Measurements from ENCODE around the gene THSD7B. TPM values are rescaled to one million over a fixed set of nuclear protein-coding genes. Genes with fewer than 3 reads are reported as not detected.

The THSD7B gene
- total RNA-seq, 1 donor from 2014 or later = 9.8 TPM

GRCh38 chr2:137369106-137369505, 603.8 kb downstream of the THSD7B start:
- TF ChIP-seq CTCF (conservative IDR thresholded peaks at IDR 0.05) = no peak
- Mint-ChIP-seq H3K27me3 (no peaks in the 10 kb centered on the region), H3K36me3 (no peaks in the 10 kb centered on the region), H3K27ac (no peak overlapping the region), H3K4me3 (no peak overlapping the region), H3K4me1 (ENCODE audit: unreplicated experiment) (no peaks in the 10 kb centered on the region), H3K9me3 (no peaks in the 10 kb centered on the region)
- no peak for DNase-seq (ENCODE audit: extremely low spot score, unreplicated experiment)

GRCh38 chr2:137379186-137379585, 613.8 kb downstream of the THSD7B start:
- H3K27me3 Mint-ChIP-seq = peaks cover 7% of the 10 kb centered on the region
- no peak for DNase-seq (ENCODE audit: extremely low spot score, unreplicated experiment)
- no peak overlapping the region for H3K27ac Mint-ChIP-seq
- no peaks in the 10 kb centered on the region for H3K4me1 Mint-ChIP-seq (ENCODE audit: unreplicated experiment)
- no peak for TF ChIP-seq CTCF (conservative IDR thresholded peaks at IDR 0.05)
- H3K4me3 Mint-ChIP-seq = no peak overlapping the region
- peaks cover 6% of the 10 kb centered on the region for H3K9me3 Mint-ChIP-seq
- no peaks in the 10 kb centered on the region for H3K36me3 Mint-ChIP-seq

GRCh38 chr2:137380610-137381009, 615.3 kb downstream of the THSD7B start:
- Mint-ChIP-seq H3K27me3 (peaks cover 7% of the 10 kb centered on the region), H3K4me3 (no peak overlapping the region), H3K27ac (no peak overlapping the region), H3K4me1 (ENCODE audit: unreplicated experiment) (no peaks in the 10 kb centered on the region), H3K36me3 (no peaks in the 10 kb centered on the region), H3K9me3 (peaks cover 6% of the 10 kb centered on the region)
- DNase-seq (ENCODE audit: extremely low spot score, unreplicated experiment) = no peak
- TF ChIP-seq CTCF (conservative IDR thresholded peaks at IDR 0.05) = no peak

- H3K27ac Mint-ChIP-seq = no peak overlapping the region
- no peak for TF ChIP-seq CTCF (conservative IDR thresholded peaks at IDR 0.05)
- peaks cover 5% of the 10 kb centered on the region for H3K4me1 Mint-ChIP-seq (ENCODE audit: unreplicated experiment)
- H3K36me3 Mint-ChIP-seq = no peaks in the 10 kb centered on the region
- H3K9me3 Mint-ChIP-seq = peaks cover 6% of the 10 kb centered on the region
- no peak for DNase-seq (ENCODE audit: extremely low spot score, unreplicated experiment)
- no peak overlapping the region for H3K4me3 Mint-ChIP-seq
- peaks cover 7% of the 10 kb centered on the region for H3K27me3 Mint-ChIP-seq
Observed at GRCh38 chr2:137381731-137382130, 616.4 kb downstream of the THSD7B start.

GRCh38 chr2:137383391-137383790, 618.0 kb downstream of the THSD7B start:
- Mint-ChIP-seq H3K4me3 (no peak overlapping the region), H3K4me1 (ENCODE audit: unreplicated experiment) (peaks cover 9% of the 10 kb centered on the region), H3K27me3 (peaks cover 7% of the 10 kb centered on the region), H3K36me3 (no peaks in the 10 kb centered on the region), H3K27ac (no peak overlapping the region), H3K9me3 (peaks cover 6% of the 10 kb centered on the region)
- no peak for TF ChIP-seq CTCF (conservative IDR thresholded peaks at IDR 0.05)
- no peak for DNase-seq (ENCODE audit: extremely low spot score, unreplicated experiment)

GRCh38 chr2:137387044-137387443, 621.7 kb downstream of the THSD7B start:
- H3K9me3 Mint-ChIP-seq = peaks cover 6% of the 10 kb centered on the region
- H3K4me1 Mint-ChIP-seq (ENCODE audit: unreplicated experiment) = peaks cover 9% of the 10 kb centered on the region
- no peak overlapping the region for H3K27ac Mint-ChIP-seq
- no peaks in the 10 kb centered on the region for H3K36me3 Mint-ChIP-seq
- peaks cover 4% of the 10 kb centered on the region for H3K27me3 Mint-ChIP-seq
- H3K4me3 Mint-ChIP-seq = no peak overlapping the region
- TF ChIP-seq CTCF (conservative IDR thresholded peaks at IDR 0.05) = no peak
- no peak for DNase-seq (ENCODE audit: extremely low spot score, unreplicated experiment)

Data from type B pancreatic cell (in vitro differentiated cells).